Endothelial cell (in vitro differentiated cells): Measurements from ENCODE around the gene MRPS23. TPM values are rescaled to one million over a fixed set of nuclear protein-coding genes. Genes with fewer than 3 reads are reported as not detected.

ENCODE experiments used
- DNase-seq: peaks from one replicate; pipeline ENCODE4 v3.0.0; 2021; ENCODE audit warnings: low spot score
- H3K27ac Mint-ChIP-seq: one replicate; pipeline ENCODE4 v1.8.0; 2021; ENCODE audit warnings: mixed read lengths, inconsistent platforms; ENCODE audit not compliant: unreplicated experiment
- H3K27me3 Mint-ChIP-seq: one replicate; pipeline ENCODE4 v1.8.0; 2021; ENCODE audit warnings: mild to moderate bottlenecking, moderate library complexity, mixed read lengths, inconsistent platforms; ENCODE audit not compliant: unreplicated experiment
- H3K36me3 Mint-ChIP-seq: one replicate; pipeline ENCODE4 v1.8.0; 2021; ENCODE audit warnings: mild to moderate bottlenecking, low read depth, mixed read lengths, inconsistent platforms; ENCODE audit not compliant: unreplicated experiment
- H3K4me1 Mint-ChIP-seq: one replicate; pipeline ENCODE4 v1.8.0; 2021; ENCODE audit warnings: mild to moderate bottlenecking, mixed read lengths, inconsistent platforms; ENCODE audit not compliant: unreplicated experiment
- H3K4me3 Mint-ChIP-seq: one replicate; pipeline ENCODE4 v1.8.0; 2021; ENCODE audit warnings: mild to moderate bottlenecking, mixed read lengths, inconsistent platforms; ENCODE audit not compliant: unreplicated experiment
- H3K9me3 Mint-ChIP-seq: one replicate; pipeline ENCODE4 v1.8.0; 2021; ENCODE audit warnings: mixed read lengths, inconsistent platforms; ENCODE audit not compliant: unreplicated experiment
- CTCF ChIP-seq: fragments of 200-600 bp; sonication (generic); IDR thresholded peaks from one replicate; pipeline ENCODE4 v1.5.0; 2021; ENCODE audit warnings: antibody characterized with exemption; ENCODE audit not compliant: unreplicated experiment
- total RNA-seq: library from RNA; stranded (reverse); fragmentation: NEBNext Ultra II Directional; extraction: Animal tissue kit (Norgen Biotek cat#: 25700); gene quantifications from one replicate; pipeline ENCODE4 v1.2.1, GENCODE V29; 2021; ENCODE audit not compliant: unreplicated experiment

MRPS23 gene
- total RNA-seq, 1 donor from 2014 or later: 39.3 TPM

- H3K9me3 Mint-ChIP-seq: no peaks in the 10 kb centered on the region
- peak overlapping the region; percentile 82 for H3K4me3 Mint-ChIP-seq
- H3K4me1 Mint-ChIP-seq: peaks cover 13% of the 10 kb centered on the region
- no peak for TF ChIP-seq CTCF
- no peak for DNase-seq
- peaks cover 14% of the 10 kb centered on the region for H3K27me3 Mint-ChIP-seq
- no peak overlapping the region for H3K27ac Mint-ChIP-seq
- H3K36me3 Mint-ChIP-seq: peaks cover 5% of the 10 kb centered on the region
These were observed 10.7 kb upstream of the MRPS23 start for GRCh38 chr17:57860414-57860999.

- H3K36me3 Mint-ChIP-seq: peaks cover 2% of the 10 kb centered on the region
- H3K27me3 Mint-ChIP-seq: peaks cover 12% of the 10 kb centered on the region
- DNase-seq: no peak
- no peak overlapping the region for H3K27ac Mint-ChIP-seq
- no peaks in the 10 kb centered on the region for H3K9me3 Mint-ChIP-seq
- TF ChIP-seq CTCF: no peak
- peaks cover 13% of the 10 kb centered on the region for H3K4me1 Mint-ChIP-seq
- no peak overlapping the region for H3K4me3 Mint-ChIP-seq
These were observed 10.0 kb upstream of the MRPS23 start for GRCh38 chr17:57859601-57860413.

- no peaks in the 10 kb centered on the region for H3K36me3 Mint-ChIP-seq
- no peak overlapping the region for H3K27ac Mint-ChIP-seq
- H3K9me3 Mint-ChIP-seq: no peaks in the 10 kb centered on the region
- peaks cover 9% of the 10 kb centered on the region for H3K4me1 Mint-ChIP-seq
- peaks cover 6% of the 10 kb centered on the region for H3K27me3 Mint-ChIP-seq
- no peak overlapping the region for H3K4me3 Mint-ChIP-seq
- no peak for TF ChIP-seq CTCF
- DNase-seq: no peak
These were observed 9.0 kb upstream of the MRPS23 start for GRCh38 chr17:57858838-57859237.

GRCh38 chr17:57856792-57857620, 7.2 kb upstream of the MRPS23 start:
- Mint-ChIP-seq H3K9me3 (no peaks in the 10 kb centered on the region), H3K4me3 (no peak overlapping the region), H3K4me1 (peaks cover 9% of the 10 kb centered on the region), H3K27ac (no peak overlapping the region), H3K36me3 (no peaks in the 10 kb centered on the region), H3K27me3 (peaks cover 3% of the 10 kb centered on the region)
- TF ChIP-seq CTCF: no peak
- DNase-seq: no peak
